GM19099 (cell line): Measurements from ENCODE around the gene INPP4B.

Experiments
- POLR2A ChIP-seq: IDR thresholded peaks from 3 replicates; pipeline ENCODE4 v1.6.1; 2011; ENCODE audit warnings: low read depth; ENCODE audit not compliant: insufficient read length; ENCODE audit errors: extremely low read depth

The INPP4B gene

GRCh38 chr4:142350871-142351270 is 495.2 kb downstream of the INPP4B start:
- TF ChIP-seq POLR2A = no peak

- TF ChIP-seq POLR2A = no peak
These were observed 497.5 kb downstream of the INPP4B start for GRCh38 chr4:142348613-142349021.

GRCh38 chr4:142347241-142347640 is 498.9 kb downstream of the INPP4B start:
- no peak for TF ChIP-seq POLR2A

- TF ChIP-seq POLR2A = no peak
These were observed 500.2 kb downstream of the INPP4B start for GRCh38 chr4:142345924-142346323.

GRCh38 chr4:142341268-142341667 is 504.8 kb downstream of the INPP4B start:
- no peak for TF ChIP-seq POLR2A

GRCh38 chr4:142339053-142339452 is 507.0 kb downstream of the INPP4B start:
- TF ChIP-seq POLR2A = no peak

GRCh38 chr4:142336251-142336934 is 509.7 kb downstream of the INPP4B start:
- TF ChIP-seq POLR2A = no peak

- TF ChIP-seq POLR2A = no peak
These were observed 511.2 kb downstream of the INPP4B start for GRCh38 chr4:142334931-142335330.

- TF ChIP-seq POLR2A = no peak
These were observed 514.5 kb downstream of the INPP4B start for GRCh38 chr4:142331646-142332045.

GRCh38 chr4:142331132-142331531 is 515.0 kb downstream of the INPP4B start:
- no peak for TF ChIP-seq POLR2A

GRCh38 chr4:142330311-142330710 is 515.8 kb downstream of the INPP4B start:
- TF ChIP-seq POLR2A = no peak

GRCh38 chr4:142329313-142329712 is 516.8 kb downstream of the INPP4B start:
- TF ChIP-seq POLR2A = no peak

GRCh38 chr4:142326181-142326580 is 519.9 kb downstream of the INPP4B start:
- TF ChIP-seq POLR2A = no peak

GRCh38 chr4:142324572-142324971 is 521.5 kb downstream of the INPP4B start:
- no peak for TF ChIP-seq POLR2A

- TF ChIP-seq POLR2A = no peak
These were observed 523.1 kb downstream of the INPP4B start for GRCh38 chr4:142322996-142323395.

GRCh38 chr4:142318280-142318679 is 527.8 kb downstream of the INPP4B start:
- no peak for TF ChIP-seq POLR2A

- TF ChIP-seq POLR2A = no peak
These were observed 529.2 kb downstream of the INPP4B start for GRCh38 chr4:142316913-142317312.
